ENCODE data around the gene KCNMB3.
"Not testable (repeated sequence)": the region's sequence is repeated elsewhere in the genome, so short reads cannot be mapped to it uniquely, and the experiment has no call there.

KCNMB3 gene

GRCh38 chr3:179263134-179263533 lies 12.2 kb upstream of the KCNMB3 start:
- no peak for DNase-seq

DNA sequence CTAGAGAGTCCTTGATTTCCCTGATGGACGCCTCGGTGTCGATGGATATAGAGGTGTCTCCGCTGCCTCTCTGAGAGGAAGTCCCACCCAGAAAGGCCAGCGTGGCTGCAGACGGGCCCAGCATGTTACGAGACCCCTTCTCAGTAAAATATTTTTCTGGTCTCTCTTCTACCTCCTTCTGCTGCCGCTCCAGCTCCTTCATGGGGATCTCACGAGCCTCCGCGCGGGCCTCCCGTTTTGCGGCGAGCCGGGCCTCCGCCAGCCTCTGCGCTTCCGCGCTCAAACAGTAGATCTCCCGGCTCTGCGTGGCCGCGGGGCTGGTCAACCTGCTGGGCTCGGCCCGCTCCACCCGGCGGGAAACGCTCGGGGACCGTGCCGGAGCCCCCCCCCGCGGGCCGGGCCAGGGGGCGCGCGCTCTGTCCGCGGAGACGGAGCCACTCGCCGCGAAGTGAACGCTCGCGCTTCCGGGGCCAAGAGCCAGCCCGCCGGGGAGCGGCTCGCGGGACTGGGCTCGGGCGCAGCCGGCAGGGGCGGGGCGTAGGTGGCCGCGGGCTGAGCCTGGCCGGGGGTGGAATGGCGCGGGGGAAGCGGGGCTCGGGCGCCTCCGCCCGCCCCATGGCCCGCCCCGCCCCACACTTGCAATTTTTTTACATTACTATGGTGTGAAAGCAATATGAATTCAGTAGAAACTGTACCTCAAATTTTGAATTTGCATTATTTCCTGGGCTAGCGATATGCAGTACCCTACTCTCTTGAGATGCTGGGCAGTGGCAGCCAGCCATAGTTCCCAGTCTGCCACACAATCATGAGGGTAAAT lies 10.2 kb upstream of the KCNMB3 start:
- peak; percentile 36 for DNase-seq

- not testable (repeated sequence) for DNase-seq
These were observed 9.2 kb upstream of the KCNMB3 start for GRCh38 chr3:179259959-179260756.

GRCh38 chr3:179258820-179259219 lies 7.9 kb upstream of the KCNMB3 start:
- DNase-seq = no peak

DNA sequence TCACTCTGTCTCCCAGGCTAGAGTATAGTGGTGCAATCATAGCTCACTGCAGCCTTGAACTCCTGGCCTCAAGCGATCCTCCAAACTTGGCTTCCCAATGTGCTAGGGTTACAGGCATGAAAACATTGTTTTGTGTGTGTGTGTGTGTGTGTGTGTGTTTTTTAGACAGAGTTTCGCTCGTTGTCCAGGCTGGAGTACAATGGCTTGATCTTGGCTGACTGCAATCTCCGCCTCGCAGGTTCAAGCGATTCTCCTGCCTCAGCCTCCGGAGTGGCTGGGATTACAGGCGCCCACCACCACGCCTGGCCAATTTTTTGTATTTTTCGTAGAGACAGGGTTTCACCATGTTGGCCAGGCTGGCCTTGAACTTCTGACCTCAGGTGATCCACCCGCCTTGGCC lies 6.8 kb upstream of the KCNMB3 start:
- not testable (repeated sequence) for DNase-seq

- DNase-seq = no peak
These were observed 5.9 kb upstream of the KCNMB3 start for GRCh38 chr3:179256813-179257212.

DNA sequence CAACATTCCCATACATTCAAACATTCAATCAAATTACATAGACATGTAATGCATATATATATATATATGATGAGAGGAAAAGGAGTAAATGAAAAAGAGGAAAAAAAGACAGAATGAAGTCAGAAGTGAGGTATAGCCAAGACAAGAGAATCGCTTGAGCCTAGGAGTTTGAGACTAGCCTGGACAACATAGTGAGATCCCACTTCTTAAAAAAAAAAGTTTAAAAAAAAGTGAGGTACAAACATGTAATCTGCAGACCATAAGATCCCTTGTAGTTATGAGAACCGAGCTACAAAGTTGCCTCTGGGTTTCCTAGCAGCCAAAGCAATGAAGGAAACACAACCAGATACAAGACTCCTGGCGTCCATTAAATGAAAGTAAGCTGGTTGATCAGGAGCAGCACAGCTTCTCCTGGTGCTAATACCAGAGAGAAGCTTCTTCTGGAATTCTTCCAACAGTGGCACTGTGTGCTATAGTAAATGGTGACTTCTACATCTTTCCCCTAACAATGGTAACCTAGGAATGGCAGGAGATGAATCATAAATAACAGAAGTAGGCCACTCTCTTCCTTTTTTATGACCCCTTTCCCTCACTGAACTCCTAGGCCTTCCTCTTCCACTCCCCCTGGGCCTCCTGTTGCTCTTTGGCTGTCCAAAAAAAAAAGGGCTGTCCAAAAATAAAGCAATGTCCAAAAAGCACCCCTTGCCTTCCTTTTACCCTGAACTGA lies 3.5 kb downstream of the KCNMB3 start:
- no peak for DNase-seq

GRCh38 chr3:179244878-179245277 lies 6.0 kb downstream of the KCNMB3 start:
- DNase-seq = no peak

- not testable (repeated sequence) for DNase-seq
These were observed 8.1 kb downstream of the KCNMB3 start for GRCh38 chr3:179242859-179243258.

GRCh38 chr3:179240299-179240698 lies 10.6 kb downstream of the KCNMB3 start:
- not testable (repeated sequence) for DNase-seq

DNA sequence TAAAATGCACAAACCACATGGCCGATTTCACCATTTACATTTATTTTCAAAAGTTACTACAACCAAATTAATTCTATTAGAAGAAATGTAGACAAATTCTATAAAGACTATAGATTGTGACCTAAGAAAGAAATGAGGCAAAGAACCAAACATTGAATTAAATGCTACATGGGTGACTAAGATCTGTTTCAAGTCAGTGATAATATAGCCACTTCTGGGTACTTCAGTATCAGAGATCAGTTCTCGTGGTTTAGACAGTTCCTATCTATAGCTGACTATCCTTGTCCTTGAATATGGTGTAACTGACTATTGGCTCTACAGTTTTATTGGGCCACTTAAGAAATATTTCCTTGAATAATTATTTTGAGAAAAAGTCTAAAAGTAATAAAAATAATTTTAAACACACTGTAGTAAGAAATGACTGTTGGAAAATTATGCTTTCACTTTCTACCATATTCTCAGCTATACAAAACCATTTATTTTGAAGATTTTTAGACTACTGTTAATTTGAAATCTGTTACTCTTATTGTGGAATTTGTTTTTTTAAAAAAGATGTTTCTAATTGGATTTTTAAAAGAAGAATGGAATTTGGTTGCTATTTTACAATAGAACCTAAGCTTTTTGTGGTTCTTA lies 14.1 kb downstream of the KCNMB3 start:
- no peak for DNase-seq

DNA sequence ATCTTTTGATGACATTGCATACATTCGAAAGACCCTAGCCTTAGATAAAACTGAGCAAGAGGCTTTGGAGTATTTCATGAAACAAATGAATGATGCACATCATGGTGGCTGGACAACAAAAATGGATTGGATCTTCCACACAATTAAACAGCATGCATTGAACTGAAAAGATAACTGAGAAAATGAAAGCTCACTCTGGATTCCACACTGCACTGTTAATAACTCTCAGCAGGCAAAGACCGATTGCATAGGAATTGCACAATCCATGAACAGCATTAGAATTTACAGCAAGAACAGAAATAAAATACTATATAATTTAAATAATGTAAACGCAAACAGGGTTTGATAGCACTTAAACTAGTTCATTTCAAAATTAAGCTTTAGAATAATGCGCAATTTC lies 16.7 kb downstream of the KCNMB3 start:
- no peak for DNase-seq

- no peak for DNase-seq
These were observed 17.9 kb downstream of the KCNMB3 start for GRCh38 chr3:179233043-179233442.

- no peak for DNase-seq
These were observed 21.7 kb downstream of the KCNMB3 start for GRCh38 chr3:179229177-179229576.

- DNase-seq = no peak
These were observed 23.6 kb downstream of the KCNMB3 start for GRCh38 chr3:179227349-179227748.

DNA sequence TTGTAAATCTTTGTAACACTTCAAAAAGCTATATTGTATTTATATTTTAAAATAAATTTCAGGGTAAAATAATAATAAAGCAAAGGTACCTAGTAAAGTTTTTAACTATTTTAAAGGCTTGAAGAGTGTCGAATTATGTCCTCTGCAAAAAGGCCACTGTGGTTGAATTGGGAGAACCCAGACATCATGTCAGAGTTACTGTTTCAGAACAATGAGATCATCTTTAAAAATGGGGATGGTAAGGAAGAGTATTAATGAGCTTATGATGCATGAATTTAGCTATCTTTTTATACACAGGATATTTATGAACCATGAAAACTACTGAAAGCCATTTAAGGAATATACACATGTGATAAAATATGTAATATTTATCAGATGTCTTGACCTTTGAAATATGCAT lies 26.3 kb downstream of the KCNMB3 start:
- DNase-seq = no peak

- DNase-seq = no peak
These were observed 27.4 kb downstream of the KCNMB3 start for GRCh38 chr3:179223548-179223947.

- DNase-seq = not testable (repeated sequence)
These were observed 32.7 kb downstream of the KCNMB3 start for GRCh38 chr3:179218213-179218612.

- not testable (repeated sequence) for DNase-seq
These were observed 35.4 kb downstream of the KCNMB3 start for GRCh38 chr3:179215550-179215949.

DNA sequence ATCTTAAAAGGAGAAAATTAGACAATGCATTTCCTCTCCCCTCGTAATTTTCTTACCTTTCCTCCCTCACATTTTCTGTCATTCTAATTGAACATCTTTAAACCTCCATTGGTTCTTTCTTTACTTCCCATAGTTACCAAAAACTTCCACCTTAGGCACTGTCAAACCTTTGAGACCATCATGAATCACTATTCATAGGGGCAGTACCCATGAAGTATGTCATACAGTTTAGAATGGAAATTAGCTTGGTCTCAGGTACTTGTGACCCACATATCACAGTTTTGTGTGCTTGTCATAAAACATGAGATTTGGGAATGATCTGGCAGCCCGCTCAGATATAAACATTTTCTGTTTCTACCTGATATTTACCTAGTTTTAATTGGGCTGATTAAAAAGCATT lies 50.1 kb downstream of the KCNMB3 start:
- DNase-seq = no peak

GRCh38 chr3:179196700-179197099 lies 54.2 kb downstream of the KCNMB3 start:
- no peak for DNase-seq

DNA sequence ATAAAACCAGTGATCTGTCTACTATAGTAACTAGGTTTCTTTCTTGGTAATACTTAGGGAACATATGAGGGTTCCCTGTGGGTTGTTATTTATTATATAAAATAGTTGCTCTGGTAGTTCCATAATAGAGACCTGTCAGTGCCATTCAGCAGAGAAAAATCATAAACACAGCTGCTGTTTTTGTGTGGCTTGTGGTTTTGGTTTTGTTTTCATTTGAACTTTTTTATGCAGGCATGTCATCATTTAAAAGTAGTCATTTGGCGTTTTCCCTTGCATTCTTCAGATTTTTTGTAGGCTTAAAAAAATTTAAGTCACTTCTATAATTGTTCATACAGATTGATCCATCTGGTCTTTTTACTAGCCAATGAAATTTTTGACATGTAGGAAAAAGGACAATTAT lies 54.8 kb downstream of the KCNMB3 start:
- DNase-seq = no peak

DNA sequence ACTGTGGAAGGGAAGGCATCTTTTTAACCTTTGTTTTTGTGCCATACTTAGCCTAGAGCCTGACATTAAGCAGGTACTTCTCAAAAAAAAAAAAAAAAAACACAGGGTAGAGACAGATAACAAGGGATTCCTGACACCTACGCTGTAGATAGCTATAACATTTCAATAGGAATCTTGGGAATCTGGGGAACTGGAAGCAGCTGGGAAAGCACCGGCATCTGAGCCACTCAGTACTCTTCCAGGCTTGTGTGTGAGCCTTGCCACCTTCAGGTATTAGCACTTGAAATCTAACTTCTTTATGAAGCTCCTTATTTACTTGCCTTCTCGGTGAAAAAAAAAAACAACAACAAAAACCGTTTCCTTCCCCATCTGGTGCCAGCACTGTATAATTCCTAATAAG lies 56.0 kb downstream of the KCNMB3 start:
- no peak for DNase-seq

Measured in NCI-H1105 treated with DMSO at 0.1 percent for 48 hours (cell line).